Hepatocyte (in vitro differentiated cells): ENCODE results near the gene PECR. TPM values are rescaled to one million over a fixed set of nuclear protein-coding genes. Genes with fewer than 3 reads are reported as not detected.
A peak's percentile ranks its signal among the peaks of the same experiment; 100 is the strongest.

Experiments used
- DNase-seq: peaks from one replicate; pipeline ENCODE4 v3.0.0-alpha.2; 2016; ENCODE audit warnings: low spot score
- H2AFZ ChIP-seq: fragments of 200-600 bp; sonication (generic); 2 replicates; pipeline ENCODE4 v1.6.0; 2016; ENCODE audit warnings: antibody characterized with exemption, mild to moderate bottlenecking
- H3K27ac ChIP-seq: fragments of 200-600 bp; sonication (generic); 2 replicates; pipeline ENCODE4 v1.5.1; 2016; ENCODE audit warnings: mild to moderate bottlenecking
- H3K27me3 ChIP-seq: fragments of 200-600 bp; sonication (generic); 2 replicates; pipeline ENCODE4 v1.6.1; 2016
- H3K36me3 ChIP-seq: fragments of 200-600 bp; sonication (generic); replicated peaks from 2 replicates; pipeline ENCODE4 v1.5.1; 2016; ENCODE audit warnings: low read depth; ENCODE audit not compliant: insufficient read depth
- H3K4me1 ChIP-seq: fragments of 200-600 bp; sonication (generic); 2 replicates; pipeline ENCODE4 v1.5.1; 2016; ENCODE audit warnings: mild to moderate bottlenecking, moderate library complexity; ENCODE audit not compliant: insufficient read depth
- H3K4me2 ChIP-seq: fragments of 200-600 bp; sonication (generic); 2 replicates; pipeline ENCODE4 v1.6.0; 2016
- H3K4me3 ChIP-seq: fragments of 200-600 bp; sonication (generic); 2 replicates; pipeline ENCODE4 v1.5.1; 2016; ENCODE audit warnings: mild to moderate bottlenecking
- H3K79me2 ChIP-seq: fragments of 200-600 bp; sonication (generic); 2 replicates; pipeline ENCODE4 v1.6.0; 2017; ENCODE audit warnings: mild to moderate bottlenecking
- H3K9me2 ChIP-seq: fragments of 200-600 bp; sonication (generic); replicated peaks from 2 replicates; pipeline ENCODE4 v1.6.0; 2017; ENCODE audit warnings: mild to moderate bottlenecking; ENCODE audit not compliant: insufficient read depth
- H3K9me3 ChIP-seq: fragments of 200-600 bp; sonication (generic); 2 replicates; pipeline ENCODE4 v1.5.1; 2016; ENCODE audit warnings: low read depth, mild to moderate bottlenecking
- H4K20me1 ChIP-seq: fragments of 200-600 bp; sonication (generic); 2 replicates; pipeline ENCODE4 v1.6.0; 2016; ENCODE audit warnings: mild to moderate bottlenecking; ENCODE audit not compliant: insufficient read depth, poor library complexity, severe bottlenecking
- EZH2 ChIP-seq: fragments of 200-600 bp; sonication (generic); IDR thresholded peaks from 2 replicates; pipeline ENCODE4 v1.6.1; 2016; ENCODE audit warnings: antibody characterized with exemption, mild to moderate bottlenecking, borderline replicate concordance
- EZH2phosphoT487 ChIP-seq: fragments of 200-600 bp; sonication (generic); IDR thresholded peaks from one replicate; pipeline ENCODE4 v1.6.1; 2018; ENCODE audit warnings: antibody characterized with exemption, mild to moderate bottlenecking, low read depth, moderate library complexity; ENCODE audit not compliant: unreplicated experiment, severe bottlenecking
- WGBS: methylation state at CpG from one replicate; pipeline ENCODE4 v1.1.6; 2016; ENCODE audit warnings: low lambda C conversion rate; ENCODE audit errors: missing lambda C conversion rate; 5-methylcytosine and 5-hydroxymethylcytosine counted together
- polyA plus RNA-seq: library from polyadenylated mRNA; unstranded; fragments of >200 nt; fragmentation: Nextera tagmentation; extraction: Ambion mirVana; gene quantifications from 2 replicates; pipeline ENCODE4 v1.2.1, GENCODE V29; 2016
- total RNA-seq: library from RNA; depleted of rRNA; stranded (reverse); fragments of >200 nt; gene quantifications from 2 replicates; pipeline ENCODE4 v1.2.3, GENCODE V29; 2014
- TF ChIP-seq, protein P1 (sequence below): fragments of 200-600 bp; sonication (generic); IDR thresholded peaks from 2 replicates; pipeline ENCODE4 v1.5.1; 2016; ENCODE audit warnings: antibody characterized with exemption, mild to moderate bottlenecking; ENCODE audit not compliant: poor library complexity

The PECR gene
- total and polyA plus RNA-seq, 2 experiments from 2014 or later = 17.4 to 32.4 TPM

DNA sequence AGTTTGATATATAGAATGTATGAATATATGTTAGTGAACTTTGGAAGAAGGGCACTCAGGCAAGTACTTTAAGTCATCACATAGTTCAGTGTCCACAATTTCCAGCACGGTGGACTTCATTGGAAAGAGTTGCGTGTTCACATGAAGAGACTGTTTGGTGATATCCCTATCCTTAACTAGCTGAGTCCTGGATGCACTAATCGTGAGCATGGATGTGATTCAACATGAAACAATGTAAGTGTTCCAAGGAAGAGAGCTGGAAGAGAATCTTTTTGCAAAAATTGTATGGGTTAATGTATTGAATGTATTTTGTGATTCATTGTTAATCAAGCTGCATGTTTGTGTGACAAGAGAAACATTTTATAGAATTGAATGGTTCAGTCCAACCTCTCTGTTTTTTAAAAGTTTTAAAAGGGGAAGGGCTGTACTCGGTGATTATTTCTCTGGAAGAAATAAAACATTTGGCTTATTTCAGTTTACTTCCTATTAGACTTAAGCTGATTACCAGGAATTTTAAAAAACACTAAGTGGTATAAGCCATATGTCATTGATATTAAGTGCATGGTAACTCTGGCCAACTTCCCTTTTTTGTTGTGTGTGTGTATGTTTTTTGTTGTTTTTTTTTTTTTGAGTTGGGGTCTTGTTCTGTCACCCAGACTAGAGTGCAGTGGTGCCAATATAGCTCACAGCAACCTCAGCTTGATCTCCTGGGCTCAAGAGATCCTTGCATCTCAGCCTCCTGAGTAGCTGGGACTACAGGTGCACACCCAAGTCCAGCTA lies 36.1 kb upstream of the PECR start:
- no peak overlapping the region for H3K4me3 ChIP-seq
- no peak overlapping the region for H2AFZ ChIP-seq
- no peak for DNase-seq
- H3K9me3 ChIP-seq = no peaks in the 10 kb centered on the region
- H3K27me3 ChIP-seq = no peaks in the 10 kb centered on the region
- 94% methylated on average over 4 of the region's 4 CpGs for WGBS
- H3K4me2 ChIP-seq = no peak overlapping the region
- peaks cover 19% of the 10 kb centered on the region for H3K4me1 ChIP-seq
- H3K79me2 ChIP-seq = peaks cover 82% of the 10 kb centered on the region
- no peak overlapping the region for H3K27ac ChIP-seq
- H4K20me1 ChIP-seq = no peaks in the 10 kb centered on the region
- H3K36me3 ChIP-seq = no peaks in the 10 kb centered on the region
- no peaks in the 10 kb centered on the region for H3K9me2 ChIP-seq
- TF ChIP-seq EZH2phosphoT487 = no peak
- TF ChIP-seq, protein P1, sequence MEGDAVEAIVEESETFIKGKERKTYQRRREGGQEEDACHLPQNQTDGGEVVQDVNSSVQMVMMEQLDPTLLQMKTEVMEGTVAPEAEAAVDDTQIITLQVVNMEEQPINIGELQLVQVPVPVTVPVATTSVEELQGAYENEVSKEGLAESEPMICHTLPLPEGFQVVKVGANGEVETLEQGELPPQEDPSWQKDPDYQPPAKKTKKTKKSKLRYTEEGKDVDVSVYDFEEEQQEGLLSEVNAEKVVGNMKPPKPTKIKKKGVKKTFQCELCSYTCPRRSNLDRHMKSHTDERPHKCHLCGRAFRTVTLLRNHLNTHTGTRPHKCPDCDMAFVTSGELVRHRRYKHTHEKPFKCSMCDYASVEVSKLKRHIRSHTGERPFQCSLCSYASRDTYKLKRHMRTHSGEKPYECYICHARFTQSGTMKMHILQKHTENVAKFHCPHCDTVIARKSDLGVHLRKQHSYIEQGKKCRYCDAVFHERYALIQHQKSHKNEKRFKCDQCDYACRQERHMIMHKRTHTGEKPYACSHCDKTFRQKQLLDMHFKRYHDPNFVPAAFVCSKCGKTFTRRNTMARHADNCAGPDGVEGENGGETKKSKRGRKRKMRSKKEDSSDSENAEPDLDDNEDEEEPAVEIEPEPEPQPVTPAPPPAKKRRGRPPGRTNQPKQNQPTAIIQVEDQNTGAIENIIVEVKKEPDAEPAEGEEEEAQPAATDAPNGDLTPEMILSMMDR = no peak
- TF ChIP-seq EZH2 = no peak

DNA sequence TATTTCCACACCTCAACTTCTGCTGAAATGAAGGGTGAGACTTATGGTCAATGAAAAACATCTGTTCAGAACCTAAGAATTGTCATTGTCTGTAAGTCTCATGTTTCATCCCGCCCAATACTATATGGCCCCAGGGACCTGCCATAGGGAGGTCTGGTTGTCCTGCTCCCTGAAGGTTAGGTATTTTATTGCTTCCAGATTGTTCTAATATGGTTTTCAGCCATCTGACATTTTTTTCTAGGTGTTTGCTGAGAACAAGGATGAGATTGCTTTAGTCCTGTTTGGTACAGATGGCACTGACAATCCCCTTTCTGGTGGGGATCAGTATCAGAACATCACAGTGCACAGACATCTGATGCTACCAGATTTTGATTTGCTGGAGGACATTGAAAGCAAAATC lies 34.8 kb upstream of the PECR start:
- Histone ChIP-seq H3K4me2 (no peak overlapping the region), H3K4me1 (peaks cover 19% of the 10 kb centered on the region), H3K9me2 (no peaks in the 10 kb centered on the region), H3K79me2 (peaks cover 83% of the 10 kb centered on the region), H3K27me3 (no peaks in the 10 kb centered on the region), H2AFZ (no peak overlapping the region), H3K27ac (peak overlapping the region; percentile 18), H3K9me3 (no peaks in the 10 kb centered on the region), H3K4me3 (no peak overlapping the region), H3K36me3 (no peaks in the 10 kb centered on the region), H4K20me1 (no peaks in the 10 kb centered on the region)
- DNase-seq = no peak
- TF ChIP-seq EZH2 (no peak), EZH2phosphoT487 (no peak)
- TF ChIP-seq, protein P1 = no peak
- 60% methylated on average over 1 of the region's 1 CpG for WGBS

DNA sequence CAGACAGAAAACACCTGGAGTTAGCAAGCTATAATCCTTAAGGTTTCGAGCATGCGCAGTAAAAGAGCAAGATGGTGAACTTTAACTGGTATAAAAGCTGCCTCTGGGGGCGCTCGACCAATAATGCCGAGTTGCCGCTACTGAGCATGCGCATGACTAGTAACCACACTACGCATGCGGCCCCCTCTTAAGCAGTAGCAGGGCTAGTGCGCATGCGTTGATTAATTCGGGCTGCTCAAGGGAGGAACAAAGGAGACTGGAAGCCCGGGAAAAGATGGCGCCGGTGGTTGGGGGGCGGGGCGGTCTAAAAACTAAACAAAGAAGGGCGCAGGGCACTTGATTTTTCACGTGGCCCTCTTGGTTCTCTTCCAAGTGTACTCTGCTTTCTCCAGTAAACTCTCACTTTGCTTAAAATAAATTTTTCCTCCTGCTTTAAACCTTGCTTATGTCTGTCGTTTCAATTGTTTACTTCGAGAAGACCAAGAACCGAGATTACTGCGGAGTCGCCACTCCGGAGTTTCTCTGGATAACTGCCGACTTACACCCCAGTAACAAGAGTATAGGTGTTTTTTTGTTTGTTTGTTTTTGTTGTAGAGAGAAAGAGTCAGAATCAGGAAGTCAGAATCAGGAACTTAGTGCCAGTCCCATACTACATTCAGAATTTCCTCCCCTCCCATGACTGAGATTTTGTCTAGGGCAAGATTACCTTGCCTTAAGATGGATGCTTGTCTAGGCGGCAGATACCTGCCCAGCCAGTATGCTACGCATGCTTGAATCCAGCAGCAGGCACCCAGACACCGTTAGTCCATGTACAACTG lies 33.3 kb upstream of the PECR start:
- H3K9me3 ChIP-seq = no peaks in the 10 kb centered on the region
- WGBS = 19% methylated on average over 29 of the region's 29 CpGs
- no peaks in the 10 kb centered on the region for H3K9me2 ChIP-seq
- H3K4me3 ChIP-seq = peak overlapping the region; percentile 18
- no peaks in the 10 kb centered on the region for H4K20me1 ChIP-seq
- H3K4me1 ChIP-seq = peaks cover 30% of the 10 kb centered on the region
- H3K36me3 ChIP-seq = no peaks in the 10 kb centered on the region
- TF ChIP-seq, protein P1 = peak; percentile 93
- TF ChIP-seq EZH2phosphoT487 = no peak
- H3K27ac ChIP-seq = peak overlapping the region; percentile 89
- H3K79me2 ChIP-seq = peaks cover 83% of the 10 kb centered on the region
- peak overlapping the region; percentile 77 for H3K4me2 ChIP-seq
- DNase-seq = peak; percentile 100
- H2AFZ ChIP-seq = peak overlapping the region; percentile 58
- H3K27me3 ChIP-seq = no peaks in the 10 kb centered on the region
